GM06990 (cell line): Measurements from ENCODE around the gene ADCY9.

ENCODE experiments used
- DNase-seq: peaks from one replicate; pipeline ENCODE4 v3.0.0-alpha.2; 2011; ENCODE audit not compliant: insufficient read length; ENCODE audit errors: extremely low read depth
- H3K27me3 ChIP-seq: replicated peaks from 2 replicates; pipeline ENCODE4 v1.6.0; 2011; ENCODE audit warnings: low read length; ENCODE audit not compliant: control insufficient read depth, insufficient read depth
- H3K36me3 ChIP-seq: 2 replicates; pipeline ENCODE4 v1.5.1; 2011; ENCODE audit warnings: low read length; ENCODE audit not compliant: control insufficient read depth, insufficient read depth
- H3K4me3 ChIP-seq: replicated peaks from 2 replicates; pipeline ENCODE4 v1.5.1; 2011; ENCODE audit warnings: low read depth, mild to moderate bottlenecking, control low read depth, low read length
- CTCF ChIP-seq: IDR thresholded peaks from 2 replicates; pipeline ENCODE4 v1.5.1; 2011; ENCODE audit warnings: low read length, control low read depth, mild to moderate bottlenecking, inconsistent platforms; ENCODE audit not compliant: insufficient read depth, poor library complexity, severe bottlenecking

Gene ADCY9

GRCh38 chr16:4016658-4017057 is 99.6 kb downstream of the ADCY9 start:
- Histone ChIP-seq H3K4me3 (no peak overlapping the region), H3K27me3 (no peaks in the 10 kb centered on the region; the same call in 1 of the 2 replicates), H3K36me3 (no peaks in the 10 kb centered on the region)
- no peak for DNase-seq
- TF ChIP-seq CTCF = no peak

- DNase-seq = no peak
- no peak for TF ChIP-seq CTCF
- H3K36me3 ChIP-seq = no peaks in the 10 kb centered on the region
- no peaks in the 10 kb centered on the region; the same call in 1 of the 2 replicates for H3K27me3 ChIP-seq
- H3K4me3 ChIP-seq = no peak overlapping the region
Observed at GRCh38 chr16:4016005-4016352, 100.3 kb downstream of the ADCY9 start.

GRCh38 chr16:4015275-4016004 is 100.8 kb downstream of the ADCY9 start:
- TF ChIP-seq CTCF = no peak
- H3K36me3 ChIP-seq = no peaks in the 10 kb centered on the region
- H3K27me3 ChIP-seq = no peaks in the 10 kb centered on the region; the same call in 1 of the 2 replicates
- no peak for DNase-seq
- no peak overlapping the region for H3K4me3 ChIP-seq

GRCh38 chr16:4011940-4012629 is 104.2 kb downstream of the ADCY9 start:
- H3K27me3 ChIP-seq = no peaks in the 10 kb centered on the region; the same call in 1 of the 2 replicates
- no peak for TF ChIP-seq CTCF
- DNase-seq = no peak
- H3K4me3 ChIP-seq = no peak overlapping the region
- H3K36me3 ChIP-seq = no peaks in the 10 kb centered on the region

GRCh38 chr16:4011225-4011939 is 104.9 kb downstream of the ADCY9 start:
- no peak for TF ChIP-seq CTCF
- Histone ChIP-seq H3K4me3 (no peak overlapping the region), H3K36me3 (no peaks in the 10 kb centered on the region), H3K27me3 (no peaks in the 10 kb centered on the region; the same call in 1 of the 2 replicates)
- no peak for DNase-seq
